Heart left ventricle (tissue), 16 donors: ENCODE measurements around the gene NIM1K. TPM values are rescaled to one million over a fixed set of nuclear protein-coding genes. Genes with fewer than 3 reads are reported as not detected.

Experiments used
- ATAC-seq, 4 donors: fragments of 200-7000 bp; cut with Tn5 transposase; one replicate each; pipeline ENCODE4 v1.9.1; 2020 to 2022; ENCODE audit warnings: moderate library complexity in 4 of 4, mild to moderate bottlenecking in 3 of 4, moderate number of reproducible peaks in 1 of 4
- DNase-seq, 5 donors: peaks; one replicate each; pipeline ENCODE4 v3.0.0-alpha.2; 2020
- H3K27ac ChIP-seq, 12 donors: fragments of 200-600 bp; sonication (generic) in 4 of 12; one replicate each; pipeline versions ENCODE4 v1.5.0 to v1.8.0; 2016 to 2022; ENCODE audit warnings: mild to moderate bottlenecking in 2 of 12
- H3K27me3 ChIP-seq, 9 donors: fragments of 200-600 bp; sonication (generic) in 2 of 9; one replicate each; pipeline versions ENCODE4 v1.5.1 to v1.8.0; 2016 to 2022; ENCODE audit warnings: mild to moderate bottlenecking in 3 of 9
- H3K36me3 ChIP-seq, 9 donors: fragments of 200-600 bp; sonication (generic) in 2 of 9; one replicate each; pipeline versions ENCODE4 v1.5.0 to v1.8.0; 2018 to 2022; ENCODE audit warnings: mild to moderate bottlenecking in 2 of 9
- H3K4me1 ChIP-seq, 12 donors: fragments of 200-600 bp; sonication (generic) in 4 of 12; one replicate each; pipeline versions ENCODE4 v1.5.0 to v1.8.0; 2016 to 2022; ENCODE audit warnings: mild to moderate bottlenecking in 3 of 12
- H3K4me3 ChIP-seq, 12 donors: fragments of 200-600 bp; sonication (generic) in 4 of 12; one replicate each; pipeline versions ENCODE4 v1.5.0 to v1.8.0; 2017 to 2022; ENCODE audit warnings: mild to moderate bottlenecking in 9 of 12, moderate library complexity in 4 of 12
- H3K9me3 ChIP-seq, 12 donors: fragments of 200-600 bp; sonication (generic) in 4 of 12; one replicate each; pipeline versions ENCODE4 v1.5.0 to v1.8.0; 2016 to 2022; ENCODE audit warnings: mild to moderate bottlenecking in 1 of 12
- CTCF ChIP-seq, 12 donors: fragments of 200-600 bp; sonication (generic) in 4 of 12; IDR thresholded peaks; one replicate each; pipeline versions ENCODE4 v1.5.0 to v1.8.0; 2018 to 2022; ENCODE audit warnings: antibody characterized with exemption in 12 of 12, mild to moderate bottlenecking in 5 of 12
- POLR2A ChIP-seq, 2 donors: fragments of 450-650 bp; IDR thresholded peaks; one replicate each; pipeline ENCODE4 v1.6.1; 2017; ENCODE audit warnings: antibody characterized with exemption in 2 of 2, mild to moderate bottlenecking in 2 of 2, moderate library complexity in 2 of 2
- WGBS, 4 donors: extraction: QIAGEN DNeasy Blood & Tissue Kit in 2 of 4; methylation state at CpG; one replicate each; pipeline versions ENCODE4 v1.1.5 to v1.1.7; 2013 to 2018; 5-methylcytosine and 5-hydroxymethylcytosine counted together
- intact Hi-C, 10 donors: fragments of 100-400 bp; cut with DNase I; formaldehyde crosslinking; loops; one replicate each; pipeline versions ENCODE4 v1.11.1 to v1.14.2; 2022
- polyA plus RNA-seq, 2 donors: library from polyadenylated mRNA; stranded (reverse); fragments of 200-250 nt; gene quantifications; one replicate each; pipeline ENCODE4 v1.2.3, GENCODE V29; 2013
- total RNA-seq, 9 donors: library from RNA; depleted of rRNA in 2 of 9; stranded (reverse); fragments of >200 nt in 2 of 9; fragmentation: NEBNext Ultra II Directional in 3 of 9; extraction: Animal tissue kit (Norgen Biotek cat#: 25700) in 3 of 9; gene quantifications; one replicate each; pipeline versions ENCODE4 v1.1.0 to v1.2.4, GENCODE V29; 2016 to 2023
- donor health status: ischemic (EF 13 %, LVEDD 7.1; RV severe dilation, severe dysfunction).
- donor health status: healthy with polysubstance abuse.
- donor health status: DM: no; HTN: yes; CAD: no.
- donor health status: DM: no; HTN: no; CAD: no.
- donor health status: ischemic (EF 25% LVEDD 6.9; RV normal size, moderate dysfunction).
- donor health status: ischemic (EF 25% LVEDD 5.7; RV mildly dilated, moderate dysfunction).
- donor health status: healthy.
- donor health status: DM: yes; HTN: yes; CAD: no.
- donor health status: ischemic (EF 35%, LVEDD 5.7; RV mildly dilated, moderate dysfunction).
- donor health status: nonischemic (EF 11% LVEDD 7.7; RV severe dilation, severe dysfunction).
- donor health status: DM: yes; HTN: yes; CAD: no.
- donor health status: PGD.
- donor health status: ischemic (EF 29% LVEDD 5.4; RV normal size, mild dysfunction).
- donor health status: nonischemic (EF 23%, LVEDD 6.1; RV moderate dilation, normal function).

NIM1K gene
- total and polyA plus RNA-seq, 11 donors: 0.11 to 1.4 (median 0.44) TPM; not detected in 2

GRCh38 chr5:43215073-43215631 is 23.1 kb downstream of the NIM1K start:
- TF ChIP-seq CTCF (IDR thresholded peaks at IDR 0.05) (no peak), POLR2A (IDR thresholded peaks at IDR 0.05) (no peak)
- H3K27me3 ChIP-seq: peaks cover 0 to 3% (median 0%) of the 10 kb centered on the region in 9 donors
- H3K4me1 ChIP-seq: no peaks in the 10 kb centered on the region
- intact Hi-C loops: no loop called here
- H3K36me3 ChIP-seq: no peaks in the 10 kb centered on the region
- DNase-seq (no peak), ATAC-seq (no peak)
- H3K9me3 ChIP-seq: no peaks in the 10 kb centered on the region
- H3K27ac ChIP-seq: no peak overlapping the region
- 85% methylated on average over 11 of the region's 11 CpGs for WGBS, 4 donors
- no peak overlapping the region for H3K4me3 ChIP-seq

DNA sequence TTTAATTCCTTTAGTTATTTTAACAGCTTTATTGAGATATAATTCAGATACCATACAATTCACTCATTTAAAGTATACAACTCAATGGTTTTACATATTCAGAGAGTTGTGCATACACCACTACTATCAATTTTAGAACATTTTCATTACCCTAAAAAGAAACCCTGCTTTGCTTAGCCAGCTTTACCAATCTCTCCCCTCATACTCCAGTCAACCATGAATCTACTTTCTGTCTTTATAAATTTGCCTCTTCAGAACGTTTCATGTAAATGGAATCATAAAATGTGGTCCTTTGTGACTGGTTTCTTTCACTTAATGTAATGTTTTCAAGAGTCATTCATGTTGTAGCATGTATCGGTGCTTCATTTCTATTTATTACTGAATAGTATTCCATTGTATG is 24.9 kb downstream of the NIM1K start:
- H3K27me3 ChIP-seq: no peaks in the 10 kb centered on the region
- H3K9me3 ChIP-seq: no peaks in the 10 kb centered on the region
- DNase-seq (no peak), ATAC-seq (no peak)
- WGBS, 4 donors: 73 to 81% (median 77%) methylated on average over 2 of the region's 2 CpGs
- no peak overlapping the region for H3K27ac ChIP-seq
- TF ChIP-seq CTCF (IDR thresholded peaks at IDR 0.05) (no peak), POLR2A (IDR thresholded peaks at IDR 0.05) (no peak)
- intact Hi-C loops: no loop called here
- H3K36me3 ChIP-seq: no peaks in the 10 kb centered on the region
- H3K4me1 ChIP-seq: no peaks in the 10 kb centered on the region
- H3K4me3 ChIP-seq: no peak overlapping the region

DNA sequence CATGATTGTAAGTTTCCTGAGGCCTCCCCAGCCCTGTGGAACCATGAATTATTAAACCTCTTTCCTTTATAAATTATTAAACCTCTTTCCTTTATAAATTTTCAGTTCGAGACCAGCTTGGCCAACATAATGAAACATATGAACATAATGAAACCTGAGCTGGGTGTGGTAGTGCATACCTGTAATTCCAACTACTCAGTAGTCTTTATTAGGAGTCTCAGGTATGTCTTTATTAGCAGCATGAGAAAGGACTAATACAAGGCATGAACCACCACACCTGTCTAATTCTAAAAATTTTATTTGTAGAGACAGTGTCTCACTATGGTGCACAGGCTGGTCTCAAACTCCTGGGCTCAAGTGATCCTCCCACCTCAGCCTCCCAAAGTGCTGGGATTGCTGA is 27.1 kb downstream of the NIM1K start:
- 81 to 89% (median 85%) methylated on average over 1 of the region's 1 CpG for WGBS, 4 donors
- no peaks in the 10 kb centered on the region for H3K27me3 ChIP-seq
- H3K36me3 ChIP-seq: no peaks in the 10 kb centered on the region
- ATAC-seq (no peak), DNase-seq (no peak)
- no peaks in the 10 kb centered on the region for H3K9me3 ChIP-seq
- H3K27ac ChIP-seq: no peak overlapping the region
- no peak overlapping the region for H3K4me3 ChIP-seq
- intact Hi-C loops: no loop called here
- TF ChIP-seq CTCF (IDR thresholded peaks at IDR 0.05): no peak
- TF ChIP-seq POLR2A (IDR thresholded peaks at IDR 0.05): no peak
- H3K4me1 ChIP-seq: no peaks in the 10 kb centered on the region

DNA sequence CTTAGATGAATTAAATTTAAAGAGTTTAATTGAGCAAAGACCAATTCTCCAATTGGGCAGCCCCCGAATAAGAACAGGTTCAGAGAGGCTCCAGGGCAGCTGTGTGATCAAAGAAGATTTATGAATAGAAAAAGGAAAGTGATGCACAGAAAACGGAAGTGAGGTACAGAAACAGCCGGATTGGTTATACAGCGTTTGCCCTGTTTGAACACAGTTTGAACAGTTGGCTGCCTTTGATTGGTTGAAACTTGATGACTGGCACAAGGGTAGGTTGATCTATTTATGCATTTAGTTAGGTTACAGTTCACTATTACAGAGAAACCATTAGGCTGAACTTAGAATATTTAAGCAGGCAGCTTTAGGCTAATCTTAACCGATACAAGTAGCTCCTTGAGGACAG is 29.5 kb downstream of the NIM1K start:
- no peak for TF ChIP-seq POLR2A (IDR thresholded peaks at IDR 0.05)
- no peak overlapping the region for H3K27ac ChIP-seq
- no peaks in the 10 kb centered on the region for H3K36me3 ChIP-seq
- H3K27me3 ChIP-seq: no peaks in the 10 kb centered on the region
- no peaks in the 10 kb centered on the region for H3K9me3 ChIP-seq
- H3K4me1 ChIP-seq: no peaks in the 10 kb centered on the region
- 87 to 90% (median 89%) methylated on average over 5 of the region's 5 CpGs for WGBS, 4 donors
- intact Hi-C loops: loop anchor here in 3 of 10 donors (10.0 kb wide), 3 partner anchors 83 to 173 kb away; no protein-coding TSS in a partner anchor
- DNase-seq (no peak), ATAC-seq (no peak)
- no peak overlapping the region for H3K4me3 ChIP-seq
